GM21367 (cell line): Measurements from ENCODE around the gene MCF2L2.

Experiments
- ATAC-seq: cut with Tn5 transposase; IDR thresholded peaks from one replicate; pipeline ENCODE4 v1.9.1; 2021; ENCODE audit not compliant: unreplicated experiment

Gene MCF2L2

GRCh38 chr3:183211352-183211751 is 217.1 kb downstream of the MCF2L2 start:
- no peak for ATAC-seq

GRCh38 chr3:183210862-183211341 is 217.5 kb downstream of the MCF2L2 start:
- ATAC-seq = no peak

GRCh38 chr3:183210341-183210740 is 218.1 kb downstream of the MCF2L2 start:
- no peak for ATAC-seq

GRCh38 chr3:183208800-183209199 is 219.6 kb downstream of the MCF2L2 start:
- ATAC-seq = no peak

GRCh38 chr3:183208260-183208659 is 220.2 kb downstream of the MCF2L2 start:
- no peak for ATAC-seq

- ATAC-seq = no peak
These were observed 224.7 kb downstream of the MCF2L2 start for GRCh38 chr3:183203670-183204069.

- ATAC-seq = no peak
These were observed 226.3 kb downstream of the MCF2L2 start for GRCh38 chr3:183202004-183202722.

- ATAC-seq = no peak
These were observed 229.5 kb downstream of the MCF2L2 start for GRCh38 chr3:183198939-183199338.

- no peak for ATAC-seq
These were observed 230.7 kb downstream of the MCF2L2 start for GRCh38 chr3:183197734-183198133.

GRCh38 chr3:183195266-183195665 is 233.2 kb downstream of the MCF2L2 start:
- no peak for ATAC-seq

GRCh38 chr3:183193762-183194689 is 234.4 kb downstream of the MCF2L2 start:
- no peak for ATAC-seq

- no peak for ATAC-seq
These were observed 235.6 kb downstream of the MCF2L2 start for GRCh38 chr3:183192650-183193300.

- no peak for ATAC-seq
These were observed 238.8 kb downstream of the MCF2L2 start for GRCh38 chr3:183189641-183190040.

- no peak for ATAC-seq
These were observed 239.4 kb downstream of the MCF2L2 start for GRCh38 chr3:183188895-183189462.

GRCh38 chr3:183185696-183186095 is 242.7 kb downstream of the MCF2L2 start:
- ATAC-seq = no peak

- no peak for ATAC-seq
These were observed 245.4 kb downstream of the MCF2L2 start for GRCh38 chr3:183182732-183183610.

GRCh38 chr3:183182073-183182472 is 246.3 kb downstream of the MCF2L2 start:
- no peak for ATAC-seq

- no peak for ATAC-seq
These were observed 246.8 kb downstream of the MCF2L2 start for GRCh38 chr3:183181606-183182005.

GRCh38 chr3:183180784-183181295 is 247.6 kb downstream of the MCF2L2 start:
- ATAC-seq = no peak
